Heart left ventricle (tissue), 13 donors: Measurements from ENCODE around the gene IL6ST.

Experiments
- POLR2A ChIP-seq, 2 donors: fragments of 450-650 bp; IDR thresholded peaks; one replicate each; pipeline ENCODE4 v1.6.1; 2017; ENCODE audit warnings: antibody characterized with exemption in 2 of 2, mild to moderate bottlenecking in 2 of 2, moderate library complexity in 2 of 2
- TF ChIP-seq, protein P1 (sequence below), 12 donors: fragments of 200-600 bp; sonication (generic) in 4 of 12; IDR thresholded peaks; one replicate each; pipeline versions ENCODE4 v1.5.0 to v1.8.0; 2018 to 2022; ENCODE audit warnings: antibody characterized with exemption in 12 of 12, mild to moderate bottlenecking in 5 of 12
- donor health status: ischemic (EF 13 %, LVEDD 7.1; RV severe dilation, severe dysfunction).
- donor health status: DM: no; HTN: yes; CAD: no.
- donor health status: DM: no; HTN: no; CAD: no.
- donor health status: ischemic (EF 25% LVEDD 6.9; RV normal size, moderate dysfunction).
- donor health status: ischemic (EF 25% LVEDD 5.7; RV mildly dilated, moderate dysfunction).
- donor health status: ischemic (EF 35%, LVEDD 5.7; RV mildly dilated, moderate dysfunction).
- donor health status: nonischemic (EF 11% LVEDD 7.7; RV severe dilation, severe dysfunction).
- donor health status: DM: yes; HTN: yes; CAD: no.
- donor health status: PGD.
- donor health status: ischemic (EF 29% LVEDD 5.4; RV normal size, mild dysfunction).
- donor health status: nonischemic (EF 23%, LVEDD 6.1; RV moderate dilation, normal function).

DNA sequence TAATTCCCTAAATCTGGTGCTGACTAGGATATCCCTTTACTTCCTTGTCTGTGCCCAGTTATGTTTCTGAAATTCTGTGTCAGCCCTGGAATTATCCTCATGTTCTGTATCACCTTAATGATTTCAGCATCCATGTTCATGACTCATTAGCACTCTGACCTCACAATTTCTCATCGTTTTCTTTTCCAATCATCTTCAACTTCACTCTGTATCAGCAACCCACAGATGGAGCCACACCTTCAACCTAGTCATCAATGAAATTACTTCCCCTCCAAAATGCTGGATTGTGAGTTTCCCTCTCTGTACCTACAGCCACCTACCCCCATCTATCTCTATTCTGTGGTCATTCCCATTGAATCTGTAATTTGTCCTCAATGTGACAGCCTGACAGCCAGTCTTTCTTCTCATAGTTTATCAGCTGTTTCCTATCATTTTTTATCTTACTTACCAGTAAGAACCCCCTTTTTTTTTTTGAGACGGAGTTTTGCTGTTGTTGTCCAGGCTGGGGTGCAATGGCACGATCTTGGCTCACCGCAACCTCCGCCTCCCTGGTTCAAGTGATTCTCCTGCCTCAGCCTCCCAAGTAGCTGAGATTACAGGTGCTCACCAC, 3.1 kb upstream of the IL6ST start:
- TF ChIP-seq, protein P1, sequence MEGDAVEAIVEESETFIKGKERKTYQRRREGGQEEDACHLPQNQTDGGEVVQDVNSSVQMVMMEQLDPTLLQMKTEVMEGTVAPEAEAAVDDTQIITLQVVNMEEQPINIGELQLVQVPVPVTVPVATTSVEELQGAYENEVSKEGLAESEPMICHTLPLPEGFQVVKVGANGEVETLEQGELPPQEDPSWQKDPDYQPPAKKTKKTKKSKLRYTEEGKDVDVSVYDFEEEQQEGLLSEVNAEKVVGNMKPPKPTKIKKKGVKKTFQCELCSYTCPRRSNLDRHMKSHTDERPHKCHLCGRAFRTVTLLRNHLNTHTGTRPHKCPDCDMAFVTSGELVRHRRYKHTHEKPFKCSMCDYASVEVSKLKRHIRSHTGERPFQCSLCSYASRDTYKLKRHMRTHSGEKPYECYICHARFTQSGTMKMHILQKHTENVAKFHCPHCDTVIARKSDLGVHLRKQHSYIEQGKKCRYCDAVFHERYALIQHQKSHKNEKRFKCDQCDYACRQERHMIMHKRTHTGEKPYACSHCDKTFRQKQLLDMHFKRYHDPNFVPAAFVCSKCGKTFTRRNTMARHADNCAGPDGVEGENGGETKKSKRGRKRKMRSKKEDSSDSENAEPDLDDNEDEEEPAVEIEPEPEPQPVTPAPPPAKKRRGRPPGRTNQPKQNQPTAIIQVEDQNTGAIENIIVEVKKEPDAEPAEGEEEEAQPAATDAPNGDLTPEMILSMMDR (IDR thresholded peaks at IDR 0.05) = no peak
- TF ChIP-seq POLR2A (IDR thresholded peaks at IDR 0.05) = no peak
